Neural cell (in vitro differentiated cells): Measurements from ENCODE around the gene TMSB10.

Experiments used
- EP300 ChIP-seq: fragments of 450-650 bp; conservative IDR thresholded peaks from 2 replicates; pipeline ENCODE4 v1.6.1; 2014; ENCODE audit warnings: antibody characterized with exemption, mild to moderate bottlenecking, moderate library complexity; ENCODE audit not compliant: poor library complexity, severe bottlenecking
- EZH2 ChIP-seq: fragments of 200-600, 300-800 bp; shearing (Covaris generic), sonication (generic); IDR thresholded peaks from 2 replicates; pipeline ENCODE4 v1.6.1; 2014; ENCODE audit warnings: antibody characterized with exemption, low read length, borderline replicate concordance, mild to moderate bottlenecking; ENCODE audit not compliant: insufficient read depth, poor library complexity, severe bottlenecking
- SMC3 ChIP-seq: fragments of 450-650 bp; conservative IDR thresholded peaks from 2 replicates; pipeline ENCODE4 v1.6.1; 2014; ENCODE audit warnings: antibody characterized with exemption, mild to moderate bottlenecking, moderate library complexity; ENCODE audit not compliant: poor library complexity
- TF ChIP-seq, protein P1 (sequence below): fragments of 450-650 bp; IDR thresholded peaks from 2 replicates; pipeline ENCODE4 v1.5.1; 2014; ENCODE audit warnings: antibody characterized with exemption, mild to moderate bottlenecking, moderate library complexity; ENCODE audit not compliant: poor library complexity, severe bottlenecking
- TF ChIP-seq, protein P2 (sequence below): IDR thresholded peaks from 2 replicates; pipeline ENCODE4 v1.6.1; 2012; ENCODE audit warnings: borderline replicate concordance

DNA sequence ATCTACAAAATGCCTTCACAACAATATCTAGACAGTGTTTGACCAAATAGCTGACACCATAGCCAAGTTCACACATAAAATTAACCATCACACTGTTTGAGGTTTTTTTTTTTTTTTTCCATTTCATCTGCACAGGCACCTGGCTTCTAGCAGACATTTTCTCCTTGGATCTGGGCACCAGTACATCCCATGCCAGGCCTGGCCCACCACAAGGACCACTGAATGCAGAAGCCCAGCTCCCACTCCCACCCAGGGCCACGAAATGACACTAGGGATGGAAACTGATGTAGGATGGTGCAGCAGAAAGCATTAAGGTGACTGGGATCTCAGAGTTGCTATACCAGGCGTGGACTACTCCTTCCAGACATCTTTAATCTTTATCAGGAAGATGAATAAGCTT is 13.0 kb downstream of the TMSB10 start:
- TF ChIP-seq, protein P1, sequence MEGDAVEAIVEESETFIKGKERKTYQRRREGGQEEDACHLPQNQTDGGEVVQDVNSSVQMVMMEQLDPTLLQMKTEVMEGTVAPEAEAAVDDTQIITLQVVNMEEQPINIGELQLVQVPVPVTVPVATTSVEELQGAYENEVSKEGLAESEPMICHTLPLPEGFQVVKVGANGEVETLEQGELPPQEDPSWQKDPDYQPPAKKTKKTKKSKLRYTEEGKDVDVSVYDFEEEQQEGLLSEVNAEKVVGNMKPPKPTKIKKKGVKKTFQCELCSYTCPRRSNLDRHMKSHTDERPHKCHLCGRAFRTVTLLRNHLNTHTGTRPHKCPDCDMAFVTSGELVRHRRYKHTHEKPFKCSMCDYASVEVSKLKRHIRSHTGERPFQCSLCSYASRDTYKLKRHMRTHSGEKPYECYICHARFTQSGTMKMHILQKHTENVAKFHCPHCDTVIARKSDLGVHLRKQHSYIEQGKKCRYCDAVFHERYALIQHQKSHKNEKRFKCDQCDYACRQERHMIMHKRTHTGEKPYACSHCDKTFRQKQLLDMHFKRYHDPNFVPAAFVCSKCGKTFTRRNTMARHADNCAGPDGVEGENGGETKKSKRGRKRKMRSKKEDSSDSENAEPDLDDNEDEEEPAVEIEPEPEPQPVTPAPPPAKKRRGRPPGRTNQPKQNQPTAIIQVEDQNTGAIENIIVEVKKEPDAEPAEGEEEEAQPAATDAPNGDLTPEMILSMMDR: no peak
- TF ChIP-seq SMC3 (no peak), EZH2 (no peak), EP300 (no peak)
- TF ChIP-seq, protein P2, sequence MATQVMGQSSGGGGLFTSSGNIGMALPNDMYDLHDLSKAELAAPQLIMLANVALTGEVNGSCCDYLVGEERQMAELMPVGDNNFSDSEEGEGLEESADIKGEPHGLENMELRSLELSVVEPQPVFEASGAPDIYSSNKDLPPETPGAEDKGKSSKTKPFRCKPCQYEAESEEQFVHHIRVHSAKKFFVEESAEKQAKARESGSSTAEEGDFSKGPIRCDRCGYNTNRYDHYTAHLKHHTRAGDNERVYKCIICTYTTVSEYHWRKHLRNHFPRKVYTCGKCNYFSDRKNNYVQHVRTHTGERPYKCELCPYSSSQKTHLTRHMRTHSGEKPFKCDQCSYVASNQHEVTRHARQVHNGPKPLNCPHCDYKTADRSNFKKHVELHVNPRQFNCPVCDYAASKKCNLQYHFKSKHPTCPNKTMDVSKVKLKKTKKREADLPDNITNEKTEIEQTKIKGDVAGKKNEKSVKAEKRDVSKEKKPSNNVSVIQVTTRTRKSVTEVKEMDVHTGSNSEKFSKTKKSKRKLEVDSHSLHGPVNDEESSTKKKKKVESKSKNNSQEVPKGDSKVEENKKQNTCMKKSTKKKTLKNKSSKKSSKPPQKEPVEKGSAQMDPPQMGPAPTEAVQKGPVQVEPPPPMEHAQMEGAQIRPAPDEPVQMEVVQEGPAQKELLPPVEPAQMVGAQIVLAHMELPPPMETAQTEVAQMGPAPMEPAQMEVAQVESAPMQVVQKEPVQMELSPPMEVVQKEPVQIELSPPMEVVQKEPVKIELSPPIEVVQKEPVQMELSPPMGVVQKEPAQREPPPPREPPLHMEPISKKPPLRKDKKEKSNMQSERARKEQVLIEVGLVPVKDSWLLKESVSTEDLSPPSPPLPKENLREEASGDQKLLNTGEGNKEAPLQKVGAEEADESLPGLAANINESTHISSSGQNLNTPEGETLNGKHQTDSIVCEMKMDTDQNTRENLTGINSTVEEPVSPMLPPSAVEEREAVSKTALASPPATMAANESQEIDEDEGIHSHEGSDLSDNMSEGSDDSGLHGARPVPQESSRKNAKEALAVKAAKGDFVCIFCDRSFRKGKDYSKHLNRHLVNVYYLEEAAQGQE: no peak
